BLaER1 treated with 17β-estradiol and CSF1 and Interleukin-3, amounts not matched to agents 10 nM and 100 nM (cell line): ENCODE data around the gene MYH4.

Source experiments
- H3K27ac ChIP-seq, 11 experiments: shearing (Covaris generic); formaldehyde crosslinking; 2 replicates each; pipeline ENCODE4 v1.8.1; 2022
- H3K27me3 ChIP-seq, 11 experiments: shearing (Covaris generic); formaldehyde crosslinking; 2 replicates each; pipeline ENCODE4 v1.8.1; 2022
- H3K36me3 ChIP-seq, 11 experiments: shearing (Covaris generic); formaldehyde crosslinking; 2 replicates each; pipeline ENCODE4 v1.8.1; 2022
- H3K4me1 ChIP-seq, 10 experiments: shearing (Covaris generic); formaldehyde crosslinking; 2 replicates each; pipeline ENCODE4 v1.8.1; 2022
- H3K4me2 ChIP-seq, 11 experiments: shearing (Covaris generic); formaldehyde crosslinking; 2 replicates each; pipeline ENCODE4 v1.8.1; 2022
- H3K4me3 ChIP-seq, 10 experiments: shearing (Covaris generic); formaldehyde crosslinking; 2 replicates each; pipeline ENCODE4 v1.8.1; 2022
- H3K9ac ChIP-seq, 11 experiments: shearing (Covaris generic); formaldehyde crosslinking; 2 replicates each; pipeline ENCODE4 v1.8.1; 2022
- H3K9me3 ChIP-seq, 11 experiments: shearing (Covaris generic); formaldehyde crosslinking; replicated peaks in 1 of 11; 2 replicates each; pipeline ENCODE4 v1.8.1; 2022
- H4K20me1 ChIP-seq, 11 experiments: shearing (Covaris generic); formaldehyde crosslinking; 2 replicates each; pipeline ENCODE4 v1.8.1; 2022
- Cebpa-rat ChIP-seq, 11 experiments: shearing (Covaris generic); IDR thresholded peaks; 2 replicates each; pipeline ENCODE4 v1.8.1; 2022

Gene MYH4

GRCh38 chr17:10477701-10478100 is 8.3 kb upstream of the MYH4 start:
- no peak overlapping the region for H3K4me2 ChIP-seq
- 0 out of 22 replicates have a peak, but pooled peaks cover 0 to 7% (median 0%) of the 10 kb centered on the region in 11 experiments for H3K36me3 ChIP-seq
- no peak for TF ChIP-seq Cebpa-rat (IDR thresholded peaks at IDR 0.05)
- H3K4me1 ChIP-seq, result no peaks in the 10 kb centered on the region
- H4K20me1 ChIP-seq, result no peaks in the 10 kb centered on the region
- H3K9ac ChIP-seq, result no peak overlapping the region
- H3K27ac ChIP-seq, result no peak overlapping the region
- H3K9me3 ChIP-seq, result peaks cover 19 to 32% (median 24%) of the 10 kb centered on the region in 11 experiments
- H3K27me3 ChIP-seq, result no peaks in the 10 kb centered on the region
- no peak overlapping the region for H3K4me3 ChIP-seq

GRCh38 chr17:10474536-10474935 is 5.2 kb upstream of the MYH4 start:
- Histone ChIP-seq H3K36me3 (no peaks in the 10 kb centered on the region), H3K27me3 (no peaks in the 10 kb centered on the region), H4K20me1 (no peaks in the 10 kb centered on the region), H3K27ac (no peak overlapping the region), H3K9ac (no peak overlapping the region), H3K4me2 (no peak overlapping the region), H3K4me1 (no peaks in the 10 kb centered on the region), H3K9me3 (0 out of 22 replicates have a peak, but pooled peaks cover 0 to under 1% (median 0%) of the 10 kb centered on the region in 11 experiments), H3K4me3 (no peak overlapping the region)
- TF ChIP-seq Cebpa-rat (IDR thresholded peaks at IDR 0.05), result no peak

- Histone ChIP-seq H3K4me3 (no peak overlapping the region), H3K9ac (no peak overlapping the region), H3K27ac (no peak overlapping the region), H3K27me3 (no peaks in the 10 kb centered on the region), H3K9me3 (no peaks in the 10 kb centered on the region), H3K36me3 (no peaks in the 10 kb centered on the region), H4K20me1 (no peaks in the 10 kb centered on the region), H3K4me1 (no peaks in the 10 kb centered on the region), H3K4me2 (no peak overlapping the region)
- no peak for TF ChIP-seq Cebpa-rat (IDR thresholded peaks at IDR 0.05)
These were observed 2.5 kb upstream of the MYH4 start for GRCh38 chr17:10471858-10472257.

GRCh38 chr17:10463402-10463801 is 6.0 kb downstream of the MYH4 start:
- no peaks in the 10 kb centered on the region for H4K20me1 ChIP-seq
- H3K9ac ChIP-seq, result no peak overlapping the region
- no peak for TF ChIP-seq Cebpa-rat (IDR thresholded peaks at IDR 0.05)
- H3K27ac ChIP-seq, result no peak overlapping the region
- H3K4me3 ChIP-seq, result no peak overlapping the region
- H3K9me3 ChIP-seq, result peaks cover 0 to 6% (median 0%) of the 10 kb centered on the region in 11 experiments; a peak in 2 of 22 replicates
- no peaks in the 10 kb centered on the region for H3K36me3 ChIP-seq
- H3K4me2 ChIP-seq, result no peak overlapping the region
- H3K27me3 ChIP-seq, result no peaks in the 10 kb centered on the region
- H3K4me1 ChIP-seq, result no peaks in the 10 kb centered on the region

GRCh38 chr17:10460062-10460461 is 9.3 kb downstream of the MYH4 start:
- H3K36me3 ChIP-seq, result no peaks in the 10 kb centered on the region
- no peak overlapping the region for H3K4me3 ChIP-seq
- H3K9me3 ChIP-seq, result peaks cover 0 to 6% (median 0%) of the 10 kb centered on the region in 11 experiments; a peak in 2 of 22 replicates
- no peak overlapping the region for H3K9ac ChIP-seq
- H3K4me2 ChIP-seq, result no peak overlapping the region
- H3K4me1 ChIP-seq, result no peaks in the 10 kb centered on the region
- no peaks in the 10 kb centered on the region for H4K20me1 ChIP-seq
- no peak overlapping the region for H3K27ac ChIP-seq
- H3K27me3 ChIP-seq, result no peaks in the 10 kb centered on the region
- TF ChIP-seq Cebpa-rat (IDR thresholded peaks at IDR 0.05), result no peak

GRCh38 chr17:10458701-10459100 is 10.7 kb downstream of the MYH4 start:
- no peaks in the 10 kb centered on the region for H4K20me1 ChIP-seq
- H3K27me3 ChIP-seq, result no peaks in the 10 kb centered on the region
- H3K4me2 ChIP-seq, result no peak overlapping the region
- H3K36me3 ChIP-seq, result no peaks in the 10 kb centered on the region
- no peak overlapping the region for H3K27ac ChIP-seq
- no peaks in the 10 kb centered on the region for H3K4me1 ChIP-seq
- H3K4me3 ChIP-seq, result no peak overlapping the region
- no peaks in the 10 kb centered on the region; a peak in 1 of 22 replicates for H3K9me3 ChIP-seq
- H3K9ac ChIP-seq, result no peak overlapping the region
- no peak for TF ChIP-seq Cebpa-rat (IDR thresholded peaks at IDR 0.05)

GRCh38 chr17:10457952-10458351 is 11.4 kb downstream of the MYH4 start:
- no peaks in the 10 kb centered on the region for H4K20me1 ChIP-seq
- no peak overlapping the region for H3K4me2 ChIP-seq
- H3K27ac ChIP-seq, result no peak overlapping the region
- H3K9ac ChIP-seq, result no peak overlapping the region
- TF ChIP-seq Cebpa-rat (IDR thresholded peaks at IDR 0.05), result no peak
- no peak overlapping the region for H3K4me3 ChIP-seq
- H3K36me3 ChIP-seq, result no peaks in the 10 kb centered on the region
- H3K9me3 ChIP-seq, result no peaks in the 10 kb centered on the region
- H3K27me3 ChIP-seq, result no peaks in the 10 kb centered on the region
- no peaks in the 10 kb centered on the region for H3K4me1 ChIP-seq

GRCh38 chr17:10447026-10447931 is 22.1 kb downstream of the MYH4 start:
- no peak overlapping the region for H3K27ac ChIP-seq
- H3K9ac ChIP-seq, result no peak overlapping the region
- H3K27me3 ChIP-seq, result no peaks in the 10 kb centered on the region
- H3K4me1 ChIP-seq, result peaks cover 0 to 30% (median 0%) of the 10 kb centered on the region in 10 experiments; a peak in 7 of 20 replicates
- H3K4me2 ChIP-seq, result peak overlapping the region in 3 of 11 experiments; percentile 16 to 36 (median 17); a peak in 4 of 22 replicates
- H4K20me1 ChIP-seq, result no peaks in the 10 kb centered on the region
- no peaks in the 10 kb centered on the region for H3K36me3 ChIP-seq
- no peaks in the 10 kb centered on the region for H3K9me3 ChIP-seq
- TF ChIP-seq Cebpa-rat (IDR thresholded peaks at IDR 0.05), result no peak
- H3K4me3 ChIP-seq, result no peak overlapping the region

- peaks cover 17 to 30% (median 23%) of the 10 kb centered on the region in 11 experiments; a peak in 19 of 22 replicates for H3K9me3 ChIP-seq
- H4K20me1 ChIP-seq, result no peaks in the 10 kb centered on the region
- H3K4me3 ChIP-seq, result no peak overlapping the region
- H3K36me3 ChIP-seq, result no peaks in the 10 kb centered on the region
- H3K9ac ChIP-seq, result no peak overlapping the region
- H3K27me3 ChIP-seq, result no peaks in the 10 kb centered on the region
- no peak overlapping the region for H3K27ac ChIP-seq
- no peak overlapping the region for H3K4me2 ChIP-seq
- TF ChIP-seq Cebpa-rat (IDR thresholded peaks at IDR 0.05), result no peak
- H3K4me1 ChIP-seq, result peaks cover 10 to 15% (median 12%) of the 10 kb centered on the region in 10 experiments
These were observed 29.5 kb downstream of the MYH4 start for GRCh38 chr17:10439816-10440215.
